ENCODE results near the gene RASAL1. TPM values are rescaled to one million over a fixed set of nuclear protein-coding genes. Genes with fewer than 3 reads are reported as not detected.

Gene RASAL1
- total RNA-seq, 3 donors from 2014 or later: 0.58 to 1.1 (median 0.87) TPM

- H3K9me3 Mint-ChIP-seq: no peaks in the 10 kb centered on the region
- peaks cover 23% of the 10 kb centered on the region for H3K4me1 Mint-ChIP-seq (ENCODE audit: low read depth)
- ATAC-seq (no peak), DNase-seq (no peak)
- no peaks in the 10 kb centered on the region for H3K36me3 Mint-ChIP-seq (ENCODE audit: insufficient read depth)
- H3K27me3 Mint-ChIP-seq (ENCODE audit: low read depth): no peaks in the 10 kb centered on the region
- no peak overlapping the region for H3K4me3 Mint-ChIP-seq
Observed at GRCh38 chr12:113106361-113106760, 29.2 kb downstream of the RASAL1 start.

DNA sequence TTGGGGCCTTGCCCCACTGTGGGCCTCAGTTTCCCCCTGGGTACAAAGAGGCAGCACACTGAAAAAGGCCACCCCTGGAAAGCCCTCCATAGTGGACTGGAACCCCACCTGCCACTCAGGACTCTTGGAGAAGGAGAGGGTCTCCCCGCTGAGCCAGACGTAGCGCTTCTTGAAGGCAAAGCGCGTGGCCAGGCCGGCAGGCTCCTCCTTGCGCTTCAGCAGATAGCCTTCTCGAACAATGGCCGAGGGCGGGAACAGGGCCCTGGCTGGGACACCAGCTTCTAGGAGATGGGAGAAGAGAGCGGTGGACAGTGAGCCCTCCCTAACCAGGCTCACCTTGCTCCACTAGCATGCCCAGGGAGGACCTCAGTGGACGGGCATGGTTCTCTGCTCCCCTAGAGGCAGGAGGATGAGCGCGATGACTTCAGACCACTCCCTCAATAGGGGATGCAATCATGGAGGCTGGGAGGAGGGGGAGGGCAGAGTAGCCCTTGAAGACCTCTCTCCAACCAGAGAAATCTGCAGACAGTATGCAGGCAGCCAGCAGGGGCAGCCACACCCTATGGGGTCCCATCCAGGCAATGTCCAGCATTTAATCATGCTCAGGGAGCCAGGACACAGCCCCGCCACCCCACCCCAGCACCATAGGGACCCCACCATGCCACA lies 29.8 kb downstream of the RASAL1 start:
- Mint-ChIP-seq H3K4me3 (no peak overlapping the region), H3K4me1 (ENCODE audit: low read depth) (peaks cover 23% of the 10 kb centered on the region)

DNA sequence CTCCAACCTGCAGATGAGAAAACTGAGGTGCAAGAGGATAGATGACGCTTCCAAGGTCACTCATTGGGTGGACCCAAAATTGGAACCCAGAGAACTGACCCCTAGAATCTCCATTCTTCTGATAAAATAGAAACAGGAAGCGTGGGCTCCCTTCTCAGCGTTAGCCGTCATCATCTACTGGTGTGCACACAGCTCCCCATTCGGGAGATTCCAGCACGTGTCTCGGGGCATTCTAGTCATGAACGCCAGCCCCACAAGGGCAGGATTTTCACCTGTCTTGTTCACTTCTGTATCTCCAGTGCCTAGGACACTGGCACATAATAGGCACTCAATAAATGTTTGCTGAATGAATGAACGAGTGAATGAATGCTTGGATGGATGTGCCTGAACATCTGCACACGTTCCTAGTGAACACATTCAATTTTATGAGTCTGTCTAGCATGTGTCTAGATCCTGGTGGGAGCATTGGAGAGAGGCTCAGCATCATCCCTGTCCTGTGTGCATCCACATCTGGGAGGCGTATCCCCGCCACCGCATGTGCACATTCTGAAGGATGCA lies 30.5 kb downstream of the RASAL1 start:
- Mint-ChIP-seq H3K4me1 (ENCODE audit: low read depth) (peaks cover 19% of the 10 kb centered on the region), H3K27me3 (ENCODE audit: low read depth) (no peaks in the 10 kb centered on the region), H3K36me3 (ENCODE audit: insufficient read depth) (no peaks in the 10 kb centered on the region), H3K9me3 (no peaks in the 10 kb centered on the region), H3K4me3 (peak overlapping the region; percentile 21)
- DNase-seq: no peak
- ATAC-seq: no peak

More for the DNA sequence above, 29.8 kb downstream of the RASAL1 start:
- DNase-seq: no peak
- no peaks in the 10 kb centered on the region for H3K9me3 Mint-ChIP-seq
- no peak for ATAC-seq
- no peaks in the 10 kb centered on the region for H3K36me3 Mint-ChIP-seq (ENCODE audit: insufficient read depth)
- H3K27me3 Mint-ChIP-seq (ENCODE audit: low read depth): no peaks in the 10 kb centered on the region

DNA sequence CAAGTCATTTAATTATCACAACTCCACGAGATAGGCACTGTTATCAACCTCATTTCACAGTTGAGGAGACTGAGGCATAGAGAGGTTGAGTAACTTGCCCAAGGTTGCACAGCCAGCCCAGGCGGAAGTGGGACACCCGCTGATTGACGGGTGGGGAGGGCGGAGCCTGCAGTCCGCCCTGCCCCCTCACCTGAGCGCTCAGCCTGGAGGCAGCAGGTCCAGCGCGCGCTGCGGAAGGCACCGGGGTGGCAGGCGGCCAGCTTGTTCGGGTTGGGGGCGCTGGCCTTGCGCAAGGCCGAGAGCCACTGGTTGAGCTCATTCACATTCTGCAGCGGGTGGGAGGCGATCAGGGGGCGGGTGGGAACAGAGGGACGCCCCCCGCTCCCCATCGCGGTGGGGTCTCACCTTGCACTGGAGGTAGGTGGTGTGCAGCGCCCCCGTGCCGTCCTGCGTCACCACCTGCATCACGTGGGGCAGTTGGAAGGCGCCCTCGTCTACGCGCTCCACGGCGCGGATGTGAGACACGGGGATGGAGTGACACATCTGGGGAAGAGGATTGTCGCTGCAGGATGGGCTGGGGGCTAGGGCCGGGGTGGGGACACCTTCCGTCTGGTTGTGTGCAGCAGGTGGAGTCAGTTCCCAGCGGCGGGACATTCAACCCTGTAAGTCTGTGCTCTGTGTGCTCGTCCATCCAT lies 31.7 kb downstream of the RASAL1 start:
- DNase-seq (peak; percentile 49), ATAC-seq (peak; percentile 92 to 94)
- Mint-ChIP-seq H3K27me3 (ENCODE audit: low read depth) (no peaks in the 10 kb centered on the region), H3K36me3 (ENCODE audit: insufficient read depth) (no peaks in the 10 kb centered on the region), H3K4me3 (peak overlapping the region; percentile 77), H3K9me3 (no peaks in the 10 kb centered on the region), H3K4me1 (ENCODE audit: low read depth) (peaks cover 12% of the 10 kb centered on the region)

DNA sequence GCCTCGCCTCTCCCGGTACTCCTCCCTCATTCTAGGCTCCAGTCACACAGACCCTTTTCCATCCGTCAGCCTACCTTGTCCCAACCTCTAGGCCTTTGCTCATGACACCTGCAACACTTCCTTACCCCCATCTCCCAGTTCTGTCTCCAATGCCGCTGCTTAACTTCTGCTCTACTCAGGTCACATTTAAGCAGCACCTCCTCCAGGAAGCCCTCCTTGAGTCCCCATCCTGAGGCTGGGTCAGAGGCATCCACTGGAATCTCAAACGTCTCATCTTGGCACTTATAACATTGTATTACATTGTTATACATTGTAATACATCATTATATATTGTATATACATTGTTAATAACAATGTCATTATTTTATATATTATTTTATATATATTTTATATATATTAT lies 32.8 kb downstream of the RASAL1 start:
- no peak overlapping the region for H3K4me3 Mint-ChIP-seq
- ATAC-seq (no peak), DNase-seq (no peak)
- peaks cover 19% of the 10 kb centered on the region for H3K4me1 Mint-ChIP-seq (ENCODE audit: low read depth)
- H3K27me3 Mint-ChIP-seq (ENCODE audit: low read depth): no peaks in the 10 kb centered on the region
- no peaks in the 10 kb centered on the region for H3K36me3 Mint-ChIP-seq (ENCODE audit: insufficient read depth)
- H3K9me3 Mint-ChIP-seq: no peaks in the 10 kb centered on the region

- no peak for ATAC-seq
- Mint-ChIP-seq H3K9me3 (no peaks in the 10 kb centered on the region), H3K36me3 (ENCODE audit: insufficient read depth) (no peaks in the 10 kb centered on the region), H3K4me3 (no peak overlapping the region), H3K4me1 (ENCODE audit: low read depth) (peaks cover 19% of the 10 kb centered on the region), H3K27me3 (ENCODE audit: low read depth) (no peaks in the 10 kb centered on the region)
- DNase-seq: no peak
Observed at GRCh38 chr12:113101751-113102150, 33.8 kb downstream of the RASAL1 start.

DNA sequence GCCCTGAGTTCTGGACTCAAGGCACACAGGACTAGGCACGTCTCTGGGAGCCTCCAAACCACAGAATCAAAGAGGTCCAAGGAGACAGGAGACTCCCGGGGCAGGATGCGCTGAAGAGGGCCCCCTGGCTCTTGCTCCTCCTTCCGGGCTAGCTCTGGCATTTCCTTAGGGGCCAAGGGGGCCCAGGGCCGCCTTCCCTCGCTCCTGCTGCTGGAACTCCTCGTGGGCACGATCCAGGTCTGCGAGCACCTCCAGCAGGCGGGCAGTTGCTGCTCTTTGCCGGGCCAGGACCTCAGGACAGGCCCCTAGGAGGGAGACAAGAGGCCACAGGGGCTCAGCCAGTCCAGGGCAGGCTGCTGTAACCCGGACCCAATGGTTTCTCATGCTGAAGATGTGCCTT lies 35.8 kb downstream of the RASAL1 start:
- ATAC-seq (no peak), DNase-seq (no peak)
- Mint-ChIP-seq H3K9me3 (no peaks in the 10 kb centered on the region), H3K4me1 (ENCODE audit: low read depth) (peaks cover 22% of the 10 kb centered on the region), H3K4me3 (no peak overlapping the region), H3K36me3 (ENCODE audit: insufficient read depth) (peaks cover 4% of the 10 kb centered on the region), H3K27me3 (ENCODE audit: low read depth) (no peaks in the 10 kb centered on the region)

GRCh38 chr12:113099364-113099763 lies 36.2 kb downstream of the RASAL1 start:
- Mint-ChIP-seq H3K4me3 (no peak overlapping the region), H3K4me1 (ENCODE audit: low read depth) (peaks cover 19% of the 10 kb centered on the region), H3K36me3 (ENCODE audit: insufficient read depth) (peaks cover 4% of the 10 kb centered on the region), H3K9me3 (no peaks in the 10 kb centered on the region), H3K27me3 (ENCODE audit: low read depth) (no peaks in the 10 kb centered on the region)
- DNase-seq: no peak
- no peak for ATAC-seq

DNA sequence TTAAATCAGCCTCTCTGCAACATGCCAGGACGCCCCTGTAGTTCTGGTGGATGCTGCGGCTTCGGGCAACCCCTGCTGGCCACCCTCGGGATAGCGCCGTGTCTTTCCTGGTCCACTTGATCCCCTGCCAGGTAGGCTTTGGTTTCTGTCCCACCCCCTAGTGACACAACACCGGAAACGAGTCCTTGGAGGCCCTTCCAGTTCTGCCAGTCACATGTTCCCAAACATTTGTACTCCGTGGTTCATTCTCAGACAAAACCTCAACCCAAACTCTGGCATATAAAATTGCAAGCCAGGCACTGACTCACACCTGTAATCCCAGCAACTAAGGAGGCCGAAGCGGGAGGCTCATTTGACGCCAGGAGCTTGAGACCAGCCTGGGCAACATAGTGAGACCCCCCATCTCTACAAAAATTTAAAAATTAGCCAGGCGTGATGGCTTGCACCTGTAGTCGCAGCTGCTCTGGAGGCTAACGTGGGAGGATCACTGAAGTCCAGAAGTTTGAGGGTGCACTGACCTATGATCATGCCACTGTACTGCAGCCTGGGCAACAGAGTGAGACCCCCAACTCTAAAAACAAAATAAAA lies 37.0 kb downstream of the RASAL1 start:
- Mint-ChIP-seq H3K4me1 (ENCODE audit: low read depth) (peaks cover 17% of the 10 kb centered on the region), H3K36me3 (ENCODE audit: insufficient read depth) (peaks cover 4% of the 10 kb centered on the region), H3K27me3 (ENCODE audit: low read depth) (no peaks in the 10 kb centered on the region), H3K9me3 (no peaks in the 10 kb centered on the region), H3K4me3 (no peak overlapping the region)
- DNase-seq (peak; percentile 61), ATAC-seq (peak; percentile 88)

GRCh38 chr12:113097716-113098440 lies 37.7 kb downstream of the RASAL1 start:
- H3K27me3 Mint-ChIP-seq (ENCODE audit: low read depth): no peaks in the 10 kb centered on the region
- ATAC-seq (no peak), DNase-seq (no peak)
- peaks cover 4% of the 10 kb centered on the region for H3K36me3 Mint-ChIP-seq (ENCODE audit: insufficient read depth)
- H3K4me1 Mint-ChIP-seq (ENCODE audit: low read depth): peaks cover 17% of the 10 kb centered on the region
- H3K4me3 Mint-ChIP-seq: no peak overlapping the region
- no peaks in the 10 kb centered on the region for H3K9me3 Mint-ChIP-seq

- Mint-ChIP-seq H3K9me3 (no peaks in the 10 kb centered on the region), H3K36me3 (ENCODE audit: insufficient read depth) (peaks cover 4% of the 10 kb centered on the region), H3K27me3 (ENCODE audit: low read depth) (no peaks in the 10 kb centered on the region), H3K4me1 (ENCODE audit: low read depth) (peaks cover 24% of the 10 kb centered on the region), H3K4me3 (no peak overlapping the region)
- ATAC-seq (no peak), DNase-seq (no peak)
Observed at GRCh38 chr12:113096675-113097461, 38.7 kb downstream of the RASAL1 start.

DNA sequence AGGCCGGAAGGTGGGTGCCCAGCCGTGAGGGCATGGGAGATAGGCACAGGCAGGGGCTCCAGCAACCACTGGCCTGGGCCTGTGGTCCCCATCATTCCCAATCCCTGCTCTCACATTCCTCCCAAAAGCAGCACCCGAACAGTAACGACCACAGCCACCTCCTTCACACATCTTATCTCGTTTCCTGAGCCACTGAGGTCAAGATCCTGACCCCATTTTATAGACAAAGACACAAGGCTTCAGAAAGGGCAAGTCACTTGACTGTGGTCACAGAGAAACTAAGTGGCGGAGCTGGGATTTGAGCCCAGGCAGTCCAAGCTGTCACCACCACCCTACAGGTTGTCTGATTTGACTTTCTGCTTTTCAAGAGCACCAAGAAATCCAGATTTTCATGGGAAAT lies 40.2 kb downstream of the RASAL1 start:
- ATAC-seq (no peak), DNase-seq (no peak)
- Mint-ChIP-seq H3K36me3 (ENCODE audit: insufficient read depth) (peaks cover 4% of the 10 kb centered on the region), H3K9me3 (no peaks in the 10 kb centered on the region), H3K4me1 (ENCODE audit: low read depth) (peaks cover 39% of the 10 kb centered on the region), H3K27me3 (ENCODE audit: low read depth) (no peaks in the 10 kb centered on the region), H3K4me3 (no peak overlapping the region)

- Mint-ChIP-seq H3K4me1 (ENCODE audit: low read depth) (peaks cover 46% of the 10 kb centered on the region), H3K4me3 (no peak overlapping the region), H3K36me3 (ENCODE audit: insufficient read depth) (peaks cover 4% of the 10 kb centered on the region), H3K27me3 (ENCODE audit: low read depth) (no peaks in the 10 kb centered on the region), H3K9me3 (no peaks in the 10 kb centered on the region)
- DNase-seq (no peak), ATAC-seq (no peak)
Observed at GRCh38 chr12:113094738-113095137, 40.8 kb downstream of the RASAL1 start.

All from activated T-cell treated with anti-CD3 and anti-CD28 coated beads, Interleukin-2, amount 50 U/mL, for 4 hours (primary cell).